Nephron (organoid): ENCODE data around the gene FAM25G.

Source experiments
- H3K27ac Mint-ChIP-seq, 3 experiments: 2 replicates each; pipeline ENCODE4 v1.8.0; 2020; ENCODE audit warnings: mixed read lengths in 3 of 3, mild to moderate bottlenecking in 2 of 3, moderate library complexity in 1 of 3
- H3K27me3 Mint-ChIP-seq: 2 replicates; pipeline ENCODE4 v1.8.0; 2021; ENCODE audit warnings: low read depth, mild to moderate bottlenecking, moderate library complexity, mixed read lengths
- H3K36me3 Mint-ChIP-seq: 2 replicates; pipeline ENCODE4 v1.8.0; 2020; ENCODE audit warnings: low read depth, mixed read lengths
- H3K4me1 Mint-ChIP-seq: 2 replicates; pipeline ENCODE4 v1.8.0; 2020; ENCODE audit warnings: mixed read lengths
- H3K4me3 Mint-ChIP-seq, 3 experiments: 2 replicates each; pipeline ENCODE4 v1.8.0; 2020; ENCODE audit warnings: mild to moderate bottlenecking in 3 of 3, mixed read lengths in 3 of 3, moderate library complexity in 2 of 3
- H3K9me3 Mint-ChIP-seq: 2 replicates; pipeline ENCODE4 v1.8.0; 2020; ENCODE audit warnings: mixed read lengths
- CTCF ChIP-seq, 3 experiments: fragments of 200-600 bp; sonication (generic); IDR thresholded peaks; one replicate each; pipeline ENCODE4 v1.5.0; 2021; ENCODE audit warnings: antibody characterized with exemption in 3 of 3; ENCODE audit not compliant: unreplicated experiment in 3 of 3

Gene FAM25G

GRCh38 chr10:47447209-47447608 is 44.3 kb downstream of the FAM25G start:
- Mint-ChIP-seq H3K27ac (no peak overlapping the region), H3K4me1 (no peaks in the 10 kb centered on the region), H3K4me3 (no peak overlapping the region), H3K36me3 (no peaks in the 10 kb centered on the region), H3K9me3 (peaks cover 14% of the 10 kb centered on the region), H3K27me3 (no peaks in the 10 kb centered on the region)
- TF ChIP-seq CTCF (IDR thresholded peaks at IDR 0.05; ENCODE audit: unreplicated experiment in 3 of 3): no peak

- peaks cover 14% of the 10 kb centered on the region for H3K9me3 Mint-ChIP-seq
- H3K4me3 Mint-ChIP-seq: no peak overlapping the region
- no peaks in the 10 kb centered on the region for H3K36me3 Mint-ChIP-seq
- no peaks in the 10 kb centered on the region for H3K4me1 Mint-ChIP-seq
- H3K27ac Mint-ChIP-seq: no peak overlapping the region
- TF ChIP-seq CTCF (IDR thresholded peaks at IDR 0.05; ENCODE audit: unreplicated experiment in 3 of 3): no peak
- H3K27me3 Mint-ChIP-seq: peaks cover 6% of the 10 kb centered on the region
Measured at GRCh38 chr10:47445720-47446119, 45.8 kb downstream of the FAM25G start.

- no peak for TF ChIP-seq CTCF (IDR thresholded peaks at IDR 0.05; ENCODE audit: unreplicated experiment in 3 of 3)
- no peak overlapping the region for H3K27ac Mint-ChIP-seq
- peaks cover 17% of the 10 kb centered on the region for H3K9me3 Mint-ChIP-seq
- H3K4me1 Mint-ChIP-seq: no peaks in the 10 kb centered on the region
- no peak overlapping the region for H3K4me3 Mint-ChIP-seq
- H3K36me3 Mint-ChIP-seq: no peaks in the 10 kb centered on the region
- peaks cover 6% of the 10 kb centered on the region for H3K27me3 Mint-ChIP-seq
Measured at GRCh38 chr10:47444047-47444446, 47.5 kb downstream of the FAM25G start.

GRCh38 chr10:47443145-47443544 is 48.4 kb downstream of the FAM25G start:
- Mint-ChIP-seq H3K27me3 (peaks cover 12% of the 10 kb centered on the region), H3K9me3 (peaks cover 22% of the 10 kb centered on the region), H3K4me3 (no peak overlapping the region), H3K27ac (no peak overlapping the region), H3K4me1 (no peaks in the 10 kb centered on the region), H3K36me3 (no peaks in the 10 kb centered on the region)
- TF ChIP-seq CTCF (IDR thresholded peaks at IDR 0.05; ENCODE audit: unreplicated experiment in 3 of 3): no peak

GRCh38 chr10:47442351-47442750 is 49.1 kb downstream of the FAM25G start:
- Mint-ChIP-seq H3K27me3 (peaks cover 12% of the 10 kb centered on the region), H3K36me3 (no peaks in the 10 kb centered on the region), H3K4me3 (no peak overlapping the region), H3K9me3 (peaks cover 22% of the 10 kb centered on the region), H3K27ac (no peak overlapping the region), H3K4me1 (no peaks in the 10 kb centered on the region)
- no peak for TF ChIP-seq CTCF (IDR thresholded peaks at IDR 0.05; ENCODE audit: unreplicated experiment in 3 of 3)

- H3K4me3 Mint-ChIP-seq: no peak overlapping the region
- no peak for TF ChIP-seq CTCF (IDR thresholded peaks at IDR 0.05; ENCODE audit: unreplicated experiment in 3 of 3)
- no peaks in the 10 kb centered on the region for H3K4me1 Mint-ChIP-seq
- H3K27ac Mint-ChIP-seq: no peak overlapping the region
- peaks cover 22% of the 10 kb centered on the region for H3K9me3 Mint-ChIP-seq
- no peaks in the 10 kb centered on the region for H3K36me3 Mint-ChIP-seq
- peaks cover 12% of the 10 kb centered on the region for H3K27me3 Mint-ChIP-seq
Measured at GRCh38 chr10:47441938-47442337, 49.6 kb downstream of the FAM25G start.
